GM12878 (cell line): ENCODE data around the gene PGK1.

Experiments
- BMI1 ChIP-seq: fragments of 450-650 bp; IDR thresholded peaks from 2 replicates; pipeline ENCODE4 v1.6.1; 2016; ENCODE audit warnings: mild to moderate bottlenecking, moderate library complexity, borderline replicate concordance
- CREM ChIP-seq: IDR thresholded peaks from 2 replicates; pipeline ENCODE4 v1.6.1; 2014; ENCODE audit warnings: antibody characterized with exemption, low read depth
- CTCF ChIP-seq, 3 experiments: IDR thresholded peaks in 2 of 3; conservative IDR thresholded peaks in 1 of 3; 2 replicates each; pipeline ENCODE4 v1.5.1; 2011; ENCODE audit warnings: low read depth in 3 of 3, low read length in 3 of 3, mild to moderate bottlenecking in 3 of 3, control low read depth in 2 of 3, moderate library complexity in 2 of 3, inconsistent platforms in 1 of 3, mixed read lengths in 1 of 3; ENCODE audit not compliant: control insufficient read depth in 2 of 3, insufficient read depth in 1 of 3; ENCODE audit errors: extremely low read depth in 1 of 3
- ELK1 ChIP-seq: IDR thresholded peaks from 2 replicates; pipeline ENCODE4 v1.6.1; 2012; ENCODE audit warnings: low read depth, low read length, improper control_type of control experiment
- EZH2 ChIP-seq: IDR thresholded peaks from 2 replicates; pipeline ENCODE4 v1.6.1; 2012; ENCODE audit warnings: low read depth, mild to moderate bottlenecking, control low read depth, inconsistent platforms, low read length, borderline replicate concordance; ENCODE audit not compliant: control insufficient read depth
- POLR2A ChIP-seq: IDR thresholded peaks from 2 replicates; pipeline ENCODE4 v1.6.1; 2011; ENCODE audit warnings: low read depth, mild to moderate bottlenecking, low read length
- RELA ChIP-seq: fragments of 450-650 bp; IDR thresholded peaks from 2 replicates; pipeline ENCODE4 v1.8.0; 2014; ENCODE audit warnings: borderline replicate concordance; ENCODE audit not compliant: partially characterized antibody
- ZNF274 ChIP-seq: IDR thresholded peaks from one replicate; pipeline ENCODE4 v1.8.0; 2011; ENCODE audit not compliant: insufficient read length, insufficient read depth

GRCh38 chrX:78111140-78111931 is 7.3 kb downstream of the PGK1 start:
- TF ChIP-seq EZH2 (no peak), POLR2A (no peak), ZNF274 (no peak), CREM (no peak), ELK1 (no peak), BMI1 (no peak), CTCF (IDR thresholded peaks at IDR 0.05 in 2 of 3, conservative IDR thresholded peaks at IDR 0.05 in 1 of 3; ENCODE audit: control insufficient read depth in 2 of 3, extremely low read depth in 1 of 3, insufficient read depth in 1 of 3, low read depth in 3 of 3, low read length in 3 of 3) (no peak), RELA (no peak)
